GM12892 (cell line): Measurements from ENCODE around the gene RAPGEF1.

Experiments used
- POLR2A ChIP-seq: IDR thresholded peaks from 2 replicates; pipeline ENCODE4 v1.6.1; 2011; ENCODE audit warnings: low read depth, low read length, control low read depth
- TAF1 ChIP-seq: IDR thresholded peaks from 2 replicates; pipeline ENCODE4 v1.6.1; 2011; ENCODE audit warnings: low read depth, mild to moderate bottlenecking, control low read depth, low read length, borderline replicate concordance

GRCh38 chr9:131748411-131748955 is 8.6 kb upstream of the RAPGEF1 start:
- TF ChIP-seq POLR2A (no peak), TAF1 (no peak)
